ENCODE data around the gene TRIM17. TPM values are rescaled to one million over a fixed set of nuclear protein-coding genes. Genes with fewer than 3 reads are reported as not detected.

Gene TRIM17
- total RNA-seq, 2 donors from 2014 or later = 8.4 to 19.6 TPM

DNA sequence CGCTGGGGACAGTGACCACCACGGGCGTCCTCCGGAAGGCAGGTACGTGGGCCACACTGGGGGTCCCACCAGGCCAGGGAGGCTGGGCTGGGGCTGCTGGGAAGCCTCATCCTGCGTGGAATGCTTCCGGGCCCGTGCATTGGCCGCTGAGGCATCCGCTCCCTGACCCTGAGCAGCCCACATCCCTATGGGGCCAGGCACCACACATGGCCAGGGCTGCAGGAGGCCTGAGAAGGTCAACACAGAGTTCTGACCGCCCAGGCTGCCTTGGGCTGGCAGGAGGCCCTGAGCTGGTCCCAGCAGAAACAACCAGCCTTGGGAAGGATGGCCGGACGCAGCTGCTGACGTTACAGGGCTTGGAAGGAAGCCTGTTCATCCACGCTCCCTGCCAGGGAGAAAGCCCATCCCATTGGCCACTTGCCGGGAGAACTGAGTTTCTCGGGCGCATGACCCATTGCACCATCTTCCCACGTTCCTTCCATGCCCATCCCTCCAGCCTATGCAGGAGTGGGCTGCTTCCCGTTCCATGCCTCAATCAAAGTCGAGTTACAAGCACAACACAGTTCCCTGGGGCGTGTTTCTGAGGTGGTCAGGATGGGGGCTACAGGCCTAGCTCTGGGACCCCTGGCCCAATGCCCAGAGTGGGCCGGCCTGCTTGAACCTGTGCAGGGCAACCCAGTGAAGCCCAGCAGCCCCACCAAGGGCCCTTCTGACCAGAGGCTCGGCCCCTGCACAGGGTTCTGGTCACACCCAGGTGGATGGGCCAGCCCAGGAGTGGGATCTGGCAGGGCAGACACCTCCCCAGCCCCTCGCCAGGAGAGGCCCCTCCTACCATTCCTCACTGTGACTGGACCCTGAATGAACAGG, 41.7 kb downstream of the TRIM17 start:
- DNase-seq = no peak
- Mint-ChIP-seq H3K4me1 (peaks cover 4% of the 10 kb centered on the region), H3K4me3 (no peak overlapping the region), H3K27ac (no peak overlapping the region), H3K36me3 (ENCODE audit: low read depth) (no peaks in the 10 kb centered on the region), H3K27me3 (ENCODE audit: insufficient read depth) (peaks cover 17% of the 10 kb centered on the region), H3K9me3 (no peaks in the 10 kb centered on the region)
- no peaks in the 10 kb centered on the region for H3K4me1 ChIP-seq (ENCODE audit: control insufficient read depth, insufficient read depth, low read length)
- 92% methylated on average over 8 to 25 of the region's 25 CpGs for WGBS, 2 experiments (ENCODE audit: insufficient coverage in 1 of 2, insufficient read length in 1 of 2)
- no peak overlapping the region for H3K9ac ChIP-seq (ENCODE audit: extremely low read depth, low read length, poor library complexity, severe bottlenecking)
- TF ChIP-seq, protein P1, sequence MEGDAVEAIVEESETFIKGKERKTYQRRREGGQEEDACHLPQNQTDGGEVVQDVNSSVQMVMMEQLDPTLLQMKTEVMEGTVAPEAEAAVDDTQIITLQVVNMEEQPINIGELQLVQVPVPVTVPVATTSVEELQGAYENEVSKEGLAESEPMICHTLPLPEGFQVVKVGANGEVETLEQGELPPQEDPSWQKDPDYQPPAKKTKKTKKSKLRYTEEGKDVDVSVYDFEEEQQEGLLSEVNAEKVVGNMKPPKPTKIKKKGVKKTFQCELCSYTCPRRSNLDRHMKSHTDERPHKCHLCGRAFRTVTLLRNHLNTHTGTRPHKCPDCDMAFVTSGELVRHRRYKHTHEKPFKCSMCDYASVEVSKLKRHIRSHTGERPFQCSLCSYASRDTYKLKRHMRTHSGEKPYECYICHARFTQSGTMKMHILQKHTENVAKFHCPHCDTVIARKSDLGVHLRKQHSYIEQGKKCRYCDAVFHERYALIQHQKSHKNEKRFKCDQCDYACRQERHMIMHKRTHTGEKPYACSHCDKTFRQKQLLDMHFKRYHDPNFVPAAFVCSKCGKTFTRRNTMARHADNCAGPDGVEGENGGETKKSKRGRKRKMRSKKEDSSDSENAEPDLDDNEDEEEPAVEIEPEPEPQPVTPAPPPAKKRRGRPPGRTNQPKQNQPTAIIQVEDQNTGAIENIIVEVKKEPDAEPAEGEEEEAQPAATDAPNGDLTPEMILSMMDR (conservative IDR thresholded peaks at IDR 0.05) = no peak
- H3K4me3 ChIP-seq (ENCODE audit: low read length) = no peak overlapping the region
- H3K27ac ChIP-seq (ENCODE audit: low read depth, low read length) = no peak overlapping the region
- no peaks in the 10 kb centered on the region for H3K9me3 ChIP-seq (ENCODE audit: control insufficient read depth, low read length)
- H3K27me3 ChIP-seq (ENCODE audit: control insufficient read depth, insufficient read depth, low read length, poor library complexity, severe bottlenecking) = peaks cover 13% of the 10 kb centered on the region
- H3K36me3 ChIP-seq (ENCODE audit: control insufficient read depth, insufficient read depth, low read length) = no peaks in the 10 kb centered on the region

DNA sequence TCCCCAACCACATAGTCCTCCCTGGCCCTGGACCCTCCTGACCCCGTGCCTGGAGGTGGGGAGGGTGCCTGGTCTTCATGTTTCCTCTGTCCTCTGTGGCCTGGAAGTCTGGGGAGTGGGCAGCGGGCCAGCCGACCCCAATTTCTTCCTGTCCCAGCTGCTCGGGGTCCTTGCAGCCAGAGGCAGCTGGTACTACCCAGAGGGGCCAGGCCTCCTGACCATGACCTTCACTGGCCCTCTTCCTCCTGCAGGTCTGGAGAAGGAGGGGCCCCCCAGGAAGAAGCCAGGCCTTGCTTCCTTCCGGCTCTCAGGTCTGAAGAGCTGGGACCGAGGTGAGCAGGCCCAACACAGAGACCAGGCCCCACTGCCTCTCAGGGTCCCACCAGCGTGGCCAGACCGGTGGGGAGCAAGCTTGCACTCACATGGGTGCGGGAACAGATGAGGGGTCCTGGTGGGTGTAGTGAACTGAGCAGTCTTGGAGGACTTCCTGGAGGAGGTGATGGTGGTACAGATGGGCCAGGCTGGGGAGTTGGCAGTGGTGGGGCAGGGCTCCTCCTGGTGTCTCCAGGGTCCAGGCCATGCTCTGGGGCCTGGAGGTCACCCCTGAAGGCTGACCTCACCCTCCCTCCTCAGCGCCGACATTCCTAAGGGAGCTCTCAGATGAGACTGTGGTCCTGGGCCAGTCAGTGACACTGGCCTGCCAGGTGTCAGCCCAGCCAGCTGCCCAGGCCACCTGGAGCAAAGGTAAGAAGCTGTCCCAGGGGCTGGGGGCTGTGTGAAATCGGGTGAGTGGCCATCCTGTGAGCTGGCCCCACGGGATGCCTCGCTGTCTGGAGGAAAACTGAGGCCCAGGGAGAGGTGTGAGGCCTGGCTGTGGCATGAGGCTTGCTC, 42.7 kb downstream of the TRIM17 start:
- Histone ChIP-seq H3K36me3 (ENCODE audit: control insufficient read depth, insufficient read depth, low read length) (no peaks in the 10 kb centered on the region), H3K27ac (ENCODE audit: low read depth, low read length) (no peak overlapping the region), H3K9ac (ENCODE audit: extremely low read depth, low read length, poor library complexity, severe bottlenecking) (no peak overlapping the region), H3K4me3 (ENCODE audit: low read length) (no peak overlapping the region), H3K9me3 (ENCODE audit: control insufficient read depth, low read length) (no peaks in the 10 kb centered on the region), H3K4me1 (ENCODE audit: control insufficient read depth, insufficient read depth, low read length) (no peaks in the 10 kb centered on the region), H3K27me3 (ENCODE audit: control insufficient read depth, insufficient read depth, low read length, poor library complexity, severe bottlenecking) (peaks cover 3% of the 10 kb centered on the region)
- H3K9me3 Mint-ChIP-seq = no peaks in the 10 kb centered on the region
- 87 to 100% methylated on average over 4 to 14 of the region's 14 CpGs for WGBS, 2 experiments (ENCODE audit: insufficient coverage in 1 of 2, insufficient read length in 1 of 2)
- H3K27ac Mint-ChIP-seq = no peak overlapping the region
- peaks cover 7% of the 10 kb centered on the region for H3K27me3 Mint-ChIP-seq (ENCODE audit: insufficient read depth)
- no peak for DNase-seq
- peaks cover under 1% of the 10 kb centered on the region for H3K4me1 Mint-ChIP-seq
- TF ChIP-seq, protein P1 (conservative IDR thresholded peaks at IDR 0.05) = no peak
- H3K36me3 Mint-ChIP-seq (ENCODE audit: low read depth) = no peaks in the 10 kb centered on the region
- H3K4me3 Mint-ChIP-seq = no peak overlapping the region

DNA sequence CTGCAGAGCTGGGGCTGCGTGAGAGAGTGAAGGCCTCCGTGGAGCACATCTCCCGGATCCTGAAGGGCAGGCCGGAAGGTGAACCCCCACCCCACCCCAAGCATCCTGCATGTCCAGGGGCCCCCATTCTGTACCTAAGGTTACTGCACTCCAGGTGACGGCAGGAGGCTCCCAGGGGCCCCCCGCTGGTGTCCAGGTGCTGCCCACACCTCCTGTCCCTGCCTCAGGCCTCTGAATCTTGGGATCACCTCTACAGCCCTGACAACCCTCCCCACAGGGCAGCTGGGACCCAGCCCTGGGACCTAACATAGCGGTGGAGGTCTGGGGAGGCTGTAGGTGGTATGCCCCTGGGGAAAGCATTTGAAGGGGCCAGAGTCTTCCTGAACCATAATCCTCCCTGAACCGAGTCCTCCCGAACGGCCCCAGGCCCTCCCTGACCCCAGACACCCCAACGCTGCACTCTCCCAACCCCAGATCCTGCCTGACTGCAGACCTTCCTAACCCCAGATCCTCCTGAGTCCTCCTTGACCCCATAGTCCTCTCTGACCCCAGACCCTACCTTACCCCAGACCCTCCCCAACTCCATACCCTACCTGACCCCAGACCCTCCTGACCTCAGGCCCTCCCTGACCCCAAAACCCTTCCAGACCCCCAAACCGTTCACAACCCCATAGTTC, 43.5 kb downstream of the TRIM17 start:
- Histone ChIP-seq H3K9me3 (ENCODE audit: control insufficient read depth, low read length) (no peaks in the 10 kb centered on the region), H3K4me3 (ENCODE audit: low read length) (no peak overlapping the region), H3K9ac (ENCODE audit: extremely low read depth, low read length, poor library complexity, severe bottlenecking) (no peak overlapping the region), H3K4me1 (ENCODE audit: control insufficient read depth, insufficient read depth, low read length) (no peaks in the 10 kb centered on the region), H3K27me3 (ENCODE audit: control insufficient read depth, insufficient read depth, low read length, poor library complexity, severe bottlenecking) (no peaks in the 10 kb centered on the region), H3K36me3 (ENCODE audit: control insufficient read depth, insufficient read depth, low read length) (no peaks in the 10 kb centered on the region), H3K27ac (ENCODE audit: low read depth, low read length) (no peak overlapping the region)
- H3K4me3 Mint-ChIP-seq = no peak overlapping the region
- H3K27ac Mint-ChIP-seq = no peak overlapping the region
- DNase-seq = no peak
- TF ChIP-seq, protein P1 (conservative IDR thresholded peaks at IDR 0.05) = no peak
- H3K36me3 Mint-ChIP-seq (ENCODE audit: low read depth) = no peaks in the 10 kb centered on the region
- peaks cover 3% of the 10 kb centered on the region for H3K4me1 Mint-ChIP-seq
- H3K9me3 Mint-ChIP-seq = no peaks in the 10 kb centered on the region
- 87 to 88% methylated on average over 7 to 12 of the region's 12 CpGs for WGBS, 2 experiments (ENCODE audit: insufficient coverage in 1 of 2, insufficient read length in 1 of 2)
- peaks cover 4% of the 10 kb centered on the region for H3K27me3 Mint-ChIP-seq (ENCODE audit: insufficient read depth)
